ENCODE data around the gene DICER1. TPM values are rescaled to one million over a fixed set of nuclear protein-coding genes. Genes with fewer than 3 reads are reported as not detected.
"Not testable (repeated sequence)": the region's sequence is repeated elsewhere in the genome, so short reads cannot be mapped to it uniquely, and the experiment has no call there.

DICER1 gene
- total RNA-seq, 1 donor from 2014 or later, result 33.1 TPM

DNA sequence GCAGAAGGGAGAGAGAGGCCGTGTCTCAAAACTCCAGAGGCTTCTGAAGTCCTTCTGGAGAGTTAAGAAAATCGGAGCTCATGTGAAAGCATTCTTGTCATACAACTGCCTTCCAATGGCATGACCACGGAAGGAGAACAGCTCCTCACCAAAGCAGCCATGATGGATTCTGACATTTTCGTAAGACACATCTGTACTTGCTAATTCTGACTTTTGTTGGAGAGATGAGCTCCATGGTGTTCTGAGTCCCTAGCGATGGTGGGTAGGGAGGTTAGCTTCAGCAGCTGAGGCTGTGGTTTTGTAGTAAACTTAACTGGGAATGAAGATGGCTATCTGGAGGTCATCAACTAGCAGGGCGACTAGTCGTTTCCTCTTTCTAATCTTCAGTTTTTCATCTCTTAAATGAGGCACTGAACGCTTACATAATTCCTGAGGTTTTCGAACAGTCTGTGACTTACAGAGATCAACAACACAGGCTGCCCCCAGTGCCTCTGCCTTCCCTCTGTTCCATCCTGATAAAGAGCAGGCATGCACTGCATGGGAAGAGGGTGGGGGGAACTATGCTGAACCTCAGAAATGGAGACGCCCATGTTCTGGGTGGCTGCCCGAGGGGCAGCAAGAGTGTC lies 28.6 kb upstream of the DICER1 start:
- intact Hi-C loops (cut with DNase I), result no loop called here

DNA sequence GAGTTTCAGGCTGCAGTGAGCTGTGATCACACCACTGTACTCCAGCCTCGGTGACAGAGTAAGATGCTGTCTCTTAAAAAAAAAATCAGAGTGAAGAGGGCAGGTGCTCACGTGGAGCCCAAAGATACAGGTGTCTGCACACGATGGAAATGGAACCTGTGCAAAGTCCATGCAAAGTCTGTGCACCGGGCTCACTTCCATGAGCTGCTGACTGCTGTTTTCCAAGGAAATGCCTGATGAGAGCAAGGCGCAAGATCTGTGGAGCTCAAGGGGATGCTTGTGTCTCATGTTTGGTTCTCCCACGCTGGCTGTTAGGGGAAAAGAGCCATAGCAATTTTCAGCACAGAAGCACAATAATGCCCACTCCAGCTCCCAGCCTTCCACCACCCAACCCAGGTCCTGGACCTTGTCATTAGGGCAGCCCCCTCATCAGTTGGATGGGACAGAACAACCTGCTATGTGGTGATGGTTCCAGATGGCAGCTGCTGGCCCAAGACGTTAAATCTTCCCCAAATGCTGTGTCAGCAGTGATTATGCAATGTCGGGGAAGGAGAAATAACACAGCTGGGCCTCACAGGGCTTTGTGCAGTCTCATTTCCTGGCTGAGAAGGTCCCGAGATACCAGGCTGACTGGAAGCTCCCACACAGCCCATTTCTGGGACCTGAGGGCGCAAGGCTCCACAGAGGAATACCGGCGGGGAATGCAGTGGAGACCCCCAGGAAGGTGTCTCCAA lies 27.9 kb upstream of the DICER1 start:
- intact Hi-C loops (cut with DNase I), result no loop called here
- peak; percentile 90 for DNase-seq (ENCODE audit: low spot score)

More for the DNA sequence above, 28.6 kb upstream of the DICER1 start:
- no peak for DNase-seq (ENCODE audit: low spot score)

DNA sequence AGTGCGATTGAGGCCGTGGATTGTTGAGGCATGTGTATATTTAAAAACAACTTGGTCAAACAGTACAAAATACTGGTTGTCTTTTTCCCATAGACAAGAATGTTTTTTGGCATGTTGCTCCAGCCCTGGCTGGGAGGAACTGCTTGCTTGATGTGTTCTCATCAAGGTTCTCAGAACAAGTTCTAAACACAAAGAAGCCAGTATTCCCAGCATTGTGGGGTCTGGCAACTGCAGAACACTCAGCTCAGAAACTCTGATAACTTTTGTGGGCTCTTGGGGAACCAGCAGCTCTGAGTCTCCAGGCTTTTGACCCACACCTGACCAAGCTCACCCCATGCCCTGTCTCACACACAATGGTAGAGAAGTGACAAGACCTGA lies 27.1 kb upstream of the DICER1 start:
- DNase-seq (ENCODE audit: low spot score), result no peak
- intact Hi-C loops (cut with DNase I), result loop anchor here (5.0 kb wide), 1 partner anchor 208 kb away; no protein-coding TSS in a partner anchor

DNA sequence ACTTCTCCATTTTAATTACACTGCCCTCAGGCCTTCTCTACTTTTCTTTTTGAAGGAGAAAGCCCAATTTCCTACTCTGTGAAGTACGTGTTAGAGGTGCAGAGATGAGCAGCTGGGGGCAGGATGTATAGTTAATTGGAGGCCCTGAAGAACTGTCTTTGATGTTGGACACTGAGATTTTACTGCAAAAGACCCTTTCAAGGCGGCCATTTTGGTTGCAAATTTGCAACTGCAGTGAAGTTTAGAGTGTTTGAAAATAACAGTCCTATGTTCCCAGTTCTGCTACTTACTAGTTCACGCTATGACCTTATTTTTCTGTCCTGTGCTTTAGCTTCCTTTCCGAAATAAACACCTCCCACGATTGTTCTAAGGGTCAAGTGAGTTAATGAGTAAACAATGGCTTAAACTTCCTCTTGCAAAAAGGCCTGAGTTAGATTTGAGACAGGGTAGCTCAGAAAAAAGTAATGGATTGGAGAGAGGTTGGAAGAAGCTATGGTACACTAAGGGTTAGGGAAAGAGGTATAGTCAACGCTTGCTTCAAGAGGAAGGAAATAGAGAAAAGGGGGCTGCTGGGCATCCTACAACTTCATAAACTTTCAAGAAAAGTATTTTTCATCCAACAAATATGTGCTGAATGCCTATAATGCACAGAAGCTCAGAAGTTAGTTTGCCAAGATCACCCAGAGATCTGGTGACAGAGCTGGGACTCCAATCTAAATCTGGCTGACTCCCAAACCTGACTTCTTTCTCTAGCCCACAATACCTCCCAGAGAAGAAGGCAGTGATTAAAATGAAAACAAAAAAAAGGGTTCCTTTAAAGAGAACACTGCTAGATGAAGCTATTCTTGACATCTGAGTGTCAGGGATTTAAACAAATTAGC lies 26.4 kb upstream of the DICER1 start:
- intact Hi-C loops (cut with DNase I), result loop anchor here (5.0 kb wide), 1 partner anchor 209 kb away; no protein-coding TSS in a partner anchor
- no peak for DNase-seq (ENCODE audit: low spot score)

DNA sequence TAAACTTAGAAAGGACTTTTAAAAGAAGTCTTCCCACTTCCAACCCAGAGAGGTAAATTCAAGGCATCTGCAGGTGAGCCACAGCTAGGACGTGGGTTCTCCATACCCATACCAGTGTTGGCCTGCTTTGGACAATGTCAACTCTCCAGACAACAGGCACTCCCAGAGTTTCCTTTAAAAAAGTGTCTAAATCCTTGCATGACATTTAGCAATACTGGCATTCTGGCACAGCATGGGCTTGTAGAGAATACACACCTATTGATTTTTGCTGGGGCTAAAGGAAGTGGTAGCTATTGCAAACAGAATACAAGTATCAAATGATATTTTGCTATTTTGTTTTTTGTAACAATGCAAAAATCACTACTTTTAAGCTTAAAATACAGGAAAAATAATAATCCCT lies 25.8 kb upstream of the DICER1 start:
- intact Hi-C loops (cut with DNase I), result loop anchor here (5.0 kb wide), 1 partner anchor 209 kb away; no protein-coding TSS in a partner anchor
- no peak for DNase-seq (ENCODE audit: low spot score)

DNA sequence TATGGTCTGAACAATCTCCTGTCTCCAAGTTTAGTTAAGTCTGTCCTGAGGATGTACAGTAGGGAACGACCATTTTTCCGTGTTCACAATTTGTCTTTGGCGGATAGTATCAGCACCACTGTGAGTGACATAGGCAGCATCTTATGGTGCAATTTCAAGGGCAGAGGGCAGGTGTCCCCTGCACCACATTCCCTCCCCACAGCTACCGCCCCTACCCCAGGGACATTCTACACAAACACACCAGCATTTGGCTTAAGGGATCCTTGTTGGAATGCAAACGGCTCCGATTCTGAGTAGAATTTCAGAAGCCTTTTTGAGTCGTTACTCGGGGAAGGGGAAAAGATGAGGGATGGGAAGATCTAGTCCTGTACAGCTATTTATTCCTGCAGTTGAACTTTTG lies 25.1 kb upstream of the DICER1 start:
- intact Hi-C loops (cut with DNase I), result loop anchor here (5.0 kb wide), 1 partner anchor 210 kb away; no protein-coding TSS in a partner anchor
- DNase-seq (ENCODE audit: low spot score), result no peak

DNA sequence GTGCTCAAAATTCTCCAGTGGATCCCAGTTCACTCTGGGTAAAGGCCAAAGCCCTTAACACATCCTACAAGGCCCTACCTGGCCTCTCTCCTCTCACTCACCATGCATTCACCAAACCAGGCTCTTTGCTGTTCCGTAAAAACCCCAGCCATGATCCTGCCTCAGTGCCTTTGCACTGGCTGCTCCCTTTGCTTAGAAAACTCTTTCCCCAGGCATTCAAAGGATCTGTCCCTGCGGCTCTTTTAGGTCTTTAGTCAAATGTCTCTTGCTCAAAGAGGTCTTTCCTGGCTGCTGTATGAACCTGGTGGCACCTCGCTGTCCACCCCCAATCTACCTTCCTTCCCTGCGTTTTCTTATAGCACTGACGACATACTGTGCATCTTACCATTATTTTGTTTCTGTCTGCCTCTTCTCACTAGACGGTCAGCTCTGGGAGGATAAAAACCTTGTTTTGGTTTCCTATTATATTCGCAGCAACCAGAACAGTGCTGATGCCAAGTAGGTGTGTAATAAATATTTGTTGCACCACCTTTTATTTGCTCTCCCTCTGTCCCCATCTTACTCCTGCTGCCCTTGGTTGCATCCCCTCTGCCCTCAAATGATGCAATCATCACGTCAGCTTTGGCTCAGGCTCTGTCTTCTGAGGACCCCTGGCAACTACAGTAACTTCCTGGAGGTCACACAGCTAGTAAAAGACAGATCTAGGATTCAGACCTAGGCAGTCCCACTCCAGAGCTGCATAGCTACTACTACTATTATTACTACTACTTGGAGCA lies 23.8 kb upstream of the DICER1 start:
- no peak for DNase-seq (ENCODE audit: low spot score)
- intact Hi-C loops (cut with DNase I), result loop anchor here (5.0 kb wide), 1 partner anchor 211 kb away; no protein-coding TSS in a partner anchor

DNA sequence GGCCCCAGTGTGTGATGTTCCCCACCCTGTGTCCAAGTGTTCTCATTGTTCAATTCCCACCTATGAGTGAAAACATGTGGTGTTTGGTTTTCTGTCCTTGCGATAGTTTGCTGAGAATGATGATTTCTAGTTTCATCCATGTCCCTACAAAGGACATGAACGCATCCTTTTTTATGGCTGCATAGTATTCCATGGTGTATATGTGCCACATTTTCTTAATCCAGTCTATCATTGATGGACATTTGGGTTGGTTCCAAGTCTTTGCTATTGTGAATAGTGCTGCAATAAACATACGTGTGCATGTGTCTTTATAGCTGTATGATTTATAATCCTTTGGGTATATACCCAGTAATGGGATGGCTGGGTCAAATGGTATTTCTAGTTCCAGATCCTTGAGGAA lies 18.3 kb upstream of the DICER1 start:
- intact Hi-C loops (cut with DNase I); DNase-seq (ENCODE audit: low spot score): not testable (repeated sequence)

DNA sequence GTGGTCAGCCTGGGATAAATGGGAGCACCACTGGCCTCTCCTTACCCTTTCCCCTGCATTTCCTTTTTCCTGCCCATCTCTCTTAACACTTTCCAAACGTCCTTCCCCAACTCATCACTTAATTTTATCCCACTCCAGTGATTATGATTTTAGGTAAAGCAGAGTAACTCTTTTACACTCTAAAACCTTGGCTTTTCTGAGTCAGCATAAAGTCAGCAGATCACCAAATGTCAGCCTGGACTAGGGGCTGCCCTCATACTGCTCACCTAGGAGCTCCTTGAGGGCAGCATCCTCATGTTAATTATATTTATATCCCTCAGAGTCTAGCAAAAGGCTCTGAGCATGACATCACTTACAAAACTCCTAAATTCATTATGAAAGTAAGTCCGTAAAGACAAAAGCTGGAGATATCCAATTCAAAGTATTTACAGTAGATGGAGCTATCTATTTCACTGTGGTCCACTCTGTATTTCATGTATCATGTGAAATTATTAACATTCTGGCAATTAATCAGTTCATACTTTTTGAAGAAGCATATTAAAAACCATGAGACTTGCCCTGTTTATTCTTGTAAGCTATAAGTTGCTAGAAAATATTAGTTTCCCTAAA lies 17.0 kb upstream of the DICER1 start:
- intact Hi-C loops (cut with DNase I), result no loop called here
- no peak for DNase-seq (ENCODE audit: low spot score)

DNA sequence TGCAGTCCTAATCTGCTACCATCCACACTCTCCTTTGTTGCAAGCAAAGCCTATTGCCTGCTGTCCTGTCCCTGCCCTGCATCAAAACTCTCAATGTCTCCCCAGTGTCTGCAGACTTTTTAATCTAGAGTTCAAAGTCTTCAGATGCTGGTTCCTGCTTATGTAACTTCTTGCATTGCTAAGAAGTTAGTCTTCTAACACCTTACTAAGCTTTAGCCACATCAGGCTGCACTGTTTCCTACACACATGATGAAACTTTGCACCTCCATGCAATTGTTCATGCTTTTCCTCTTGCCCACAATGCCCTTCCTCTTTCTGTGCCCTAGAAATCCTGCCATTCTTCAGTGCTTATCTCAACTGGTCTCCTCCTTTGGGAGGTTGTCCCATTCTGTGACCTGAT lies 16.2 kb upstream of the DICER1 start:
- no peak for DNase-seq (ENCODE audit: low spot score)
- intact Hi-C loops (cut with DNase I), result no loop called here

DNA sequence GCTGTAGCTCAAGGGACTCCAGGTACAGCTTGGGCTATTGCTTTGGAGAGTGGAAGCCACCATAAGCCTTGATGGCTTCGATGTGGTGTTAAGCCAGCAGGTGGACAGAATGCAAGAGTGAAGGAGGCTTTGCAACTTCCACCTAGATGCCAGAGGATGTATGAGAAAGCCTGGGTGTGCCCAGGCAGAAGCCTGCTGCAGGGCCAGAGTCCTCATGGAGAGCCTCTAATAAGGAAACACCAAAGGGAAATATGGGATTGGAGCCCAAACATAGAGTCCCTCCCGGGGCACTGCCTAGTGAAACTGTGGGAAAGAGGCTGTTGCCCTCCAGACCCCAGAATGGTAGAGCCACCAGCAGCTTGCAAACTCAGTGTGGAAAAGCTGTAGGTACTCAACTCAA lies 9.8 kb upstream of the DICER1 start:
- intact Hi-C loops (cut with DNase I), result no loop called here
- DNase-seq (ENCODE audit: low spot score), result no peak

DNA sequence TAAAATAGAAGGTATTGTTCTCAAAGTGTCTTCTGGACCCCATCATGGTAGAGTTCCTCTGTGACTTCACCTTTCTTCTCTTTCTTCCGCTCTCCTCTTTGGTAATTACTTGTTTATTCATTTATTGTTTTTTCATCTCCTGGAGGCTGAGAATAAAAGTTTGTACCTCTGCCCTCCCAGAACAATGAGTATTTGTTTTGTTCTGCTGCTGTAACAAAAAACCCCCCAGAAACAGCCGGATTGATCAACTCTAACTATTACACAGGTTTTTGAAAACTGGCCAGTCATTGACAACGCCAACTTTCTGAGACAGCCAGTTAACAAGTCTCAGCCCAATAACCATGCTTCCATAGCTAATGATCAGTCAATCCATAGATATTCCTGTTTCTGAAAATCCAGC lies 8.2 kb upstream of the DICER1 start:
- intact Hi-C loops (cut with DNase I), result no loop called here
- DNase-seq (ENCODE audit: low spot score), result no peak

DNA sequence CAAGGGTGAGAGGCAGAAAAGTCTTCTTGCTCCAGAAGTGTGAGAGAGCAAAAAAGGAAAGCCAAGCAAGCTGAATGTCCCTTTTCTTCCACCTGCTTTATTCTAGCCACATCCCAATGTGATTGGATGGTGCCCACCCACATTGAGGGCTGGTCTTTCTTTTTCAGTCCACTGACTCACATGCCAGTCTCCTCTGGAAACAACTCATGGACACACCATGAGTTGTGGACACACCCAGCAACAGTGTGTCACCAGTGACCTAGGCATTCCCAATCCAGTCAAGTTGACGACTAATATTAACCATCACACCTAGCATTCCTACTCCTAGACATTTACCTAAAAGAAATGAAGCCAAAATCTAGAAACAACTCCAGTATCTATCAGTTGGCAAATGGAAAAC lies 7.2 kb upstream of the DICER1 start:
- no peak for DNase-seq (ENCODE audit: low spot score)
- intact Hi-C loops (cut with DNase I), result no loop called here

DNA sequence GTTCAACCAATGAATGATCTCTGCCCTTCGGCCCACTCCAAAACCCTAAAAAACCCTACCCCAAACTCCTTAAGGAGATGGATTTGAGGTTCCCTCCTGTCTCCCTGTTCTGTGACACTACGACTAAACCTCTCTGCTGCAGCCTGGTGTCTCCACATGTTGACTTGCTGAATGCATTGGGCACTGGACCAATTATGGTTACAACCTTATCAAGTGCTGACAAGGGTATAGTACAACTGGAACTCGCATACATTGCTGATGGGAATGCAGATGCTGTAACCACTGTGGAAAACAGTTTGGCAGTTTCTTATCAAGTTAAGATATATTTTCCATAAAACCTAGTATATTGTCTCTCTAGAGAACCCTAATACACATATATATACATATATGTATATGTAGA lies 6.3 kb upstream of the DICER1 start:
- DNase-seq (ENCODE audit: low spot score), result no peak
- intact Hi-C loops (cut with DNase I), result no loop called here

DNA sequence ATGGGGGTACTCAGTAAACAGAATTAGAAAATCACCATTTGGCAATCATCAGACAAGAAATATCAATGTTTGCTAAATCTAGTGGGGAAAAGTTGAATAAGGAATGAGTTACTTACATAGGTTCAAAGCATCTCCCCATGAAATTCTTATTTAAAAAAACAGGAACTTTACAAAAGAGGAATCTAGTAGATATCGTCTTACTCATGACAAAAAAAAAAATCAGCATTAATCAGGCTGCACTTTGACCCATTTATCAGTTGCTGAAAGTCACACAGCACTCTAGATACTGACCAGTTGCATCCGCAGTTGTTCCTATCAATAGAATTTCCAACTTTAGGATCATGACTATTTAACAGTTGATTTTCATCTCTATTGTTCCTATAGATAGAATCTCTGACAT lies 5.8 kb upstream of the DICER1 start:
- intact Hi-C loops (cut with DNase I), result no loop called here

DNA sequence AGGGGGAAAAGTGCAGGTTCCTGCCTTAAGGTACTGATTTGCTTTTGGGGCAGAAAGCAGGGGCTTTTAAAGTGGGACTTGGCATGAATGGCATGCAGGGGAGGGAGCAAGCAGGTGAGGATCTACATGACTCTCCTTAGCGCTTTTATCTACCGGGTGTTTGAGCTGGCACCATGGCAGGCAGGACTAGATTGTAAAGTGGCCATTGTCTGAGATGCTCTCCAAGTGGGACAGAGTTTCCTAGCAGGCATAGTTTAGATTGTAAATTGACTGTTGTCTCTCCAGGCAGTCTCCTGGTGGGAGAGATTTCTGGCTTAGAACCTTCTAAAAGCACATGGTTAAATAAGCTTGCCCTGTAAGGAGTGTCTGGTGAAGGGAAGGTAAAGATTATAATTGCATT lies 5.3 kb upstream of the DICER1 start:
- no peak for DNase-seq (ENCODE audit: low spot score)
- intact Hi-C loops (cut with DNase I), result no loop called here

More for the DNA sequence above, 5.8 kb upstream of the DICER1 start:
- DNase-seq (ENCODE audit: low spot score), result no peak

DNA sequence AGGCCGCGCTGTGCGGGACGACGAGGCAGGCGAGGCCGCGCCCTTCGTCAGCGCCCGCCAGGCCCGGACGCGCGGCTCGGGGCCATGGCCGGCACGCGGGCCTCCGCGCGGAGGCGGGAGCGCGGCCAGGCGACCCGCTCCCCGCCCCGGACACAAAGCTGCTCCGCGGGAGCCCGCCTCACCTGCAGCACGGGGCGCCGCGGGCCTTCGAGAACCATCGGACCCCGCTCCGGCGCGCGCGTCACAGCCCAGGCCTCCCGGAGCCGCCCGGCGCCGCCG lies 342 bp downstream of the DICER1 start:
- intact Hi-C loops (cut with DNase I), result no loop called here
- no peak for DNase-seq (ENCODE audit: low spot score)

DNA sequence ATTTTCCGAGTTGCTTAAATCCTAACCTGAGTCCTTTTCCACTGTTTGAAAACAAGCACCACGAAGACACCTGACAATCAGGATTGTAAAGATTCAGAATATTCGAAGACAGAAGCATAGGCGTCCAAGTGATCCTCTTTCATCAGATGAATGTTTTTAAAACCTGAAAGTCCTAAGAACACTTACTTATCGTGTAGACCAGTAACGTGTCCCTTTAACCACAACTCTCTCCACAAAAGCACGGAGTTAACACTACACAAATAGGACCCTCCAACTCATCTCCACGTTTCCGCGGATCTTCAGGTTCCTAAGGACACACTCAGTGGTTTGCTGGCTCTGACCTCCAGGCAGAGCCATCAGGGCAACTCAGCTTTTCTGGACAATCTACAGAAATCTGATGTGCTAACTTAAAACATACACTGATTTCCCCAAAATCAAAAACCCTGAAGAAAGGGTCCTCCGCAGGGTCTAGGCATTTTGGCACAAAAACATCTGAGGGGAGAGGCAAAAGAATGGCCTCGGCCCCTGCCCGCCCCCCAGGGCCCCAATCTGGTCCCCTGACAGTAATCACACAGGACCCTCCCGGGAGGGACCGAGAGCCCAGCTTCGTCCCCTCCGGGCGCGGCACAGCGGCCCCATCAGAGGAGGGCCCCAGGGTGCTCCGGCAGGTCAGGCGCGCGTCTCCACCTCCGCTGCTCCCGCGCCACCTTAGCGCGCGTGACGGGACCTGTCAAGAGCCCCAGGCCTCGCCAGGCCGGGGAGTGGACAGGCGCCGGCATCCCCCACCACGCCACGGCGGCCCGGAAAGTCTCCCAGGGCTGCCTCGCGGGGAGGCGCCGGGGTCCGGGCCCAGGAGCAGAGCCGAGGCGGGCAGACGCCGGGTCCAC lies 925 bp downstream of the DICER1 start:
- intact Hi-C loops (cut with DNase I), result no loop called here
- peak; percentile 80 for DNase-seq (ENCODE audit: low spot score)

All from cardiac septum (tissue), 1 donor.